Esophagus squamous epithelium (tissue), 4 donors: ENCODE data around the gene SLC14A1.

Experiments used
- CTCF ChIP-seq, 6 experiments: fragments of 450-650 bp in 4 of 6; fragments of 200-600 bp in 2 of 6; sonication (generic) in 2 of 6; IDR thresholded peaks; one replicate each; pipeline ENCODE4 v1.5.1; 2016 to 2019; ENCODE audit warnings: antibody characterized with exemption in 6 of 6, mild to moderate bottlenecking in 4 of 6, moderate library complexity in 4 of 6
- POLR2A ChIP-seq, 4 donors: fragments of 450-650 bp; IDR thresholded peaks; one replicate each; pipeline ENCODE4 v1.6.1; 2017; ENCODE audit warnings: antibody characterized with exemption in 4 of 4, mild to moderate bottlenecking in 4 of 4, moderate library complexity in 3 of 4

GRCh38 chr18:45728336-45729010 is 4.5 kb downstream of the SLC14A1 start:
- TF ChIP-seq CTCF (IDR thresholded peaks at IDR 0.05) (no peak), POLR2A (IDR thresholded peaks at IDR 0.05) (no peak)
